Right lobe of liver (tissue), 6 donors: Measurements from ENCODE around the gene SNX15. TPM values are rescaled to one million over a fixed set of nuclear protein-coding genes. Genes with fewer than 3 reads are reported as not detected.

Experiments
- ATAC-seq, 4 donors: fragments of 200-7000 bp; cut with Tn5 transposase; one replicate each; pipeline ENCODE4 v1.9.1; 2020; ENCODE audit warnings: mild to moderate bottlenecking in 4 of 4, moderate library complexity in 4 of 4
- DNase-seq, 3 donors: peaks; one replicate each; pipeline ENCODE4 v3.0.0-alpha.2; 2020
- H3K27ac ChIP-seq, 3 donors: fragments of 200-600 bp; one replicate each; pipeline ENCODE4 v1.8.0; 2022
- H3K27me3 ChIP-seq, 2 donors: fragments of 200-600 bp; one replicate each; pipeline ENCODE4 v1.8.0; 2022
- H3K36me3 ChIP-seq, 4 donors: fragments of 200-600 bp; sonication (generic) in 1 of 4; one replicate each; pipeline versions ENCODE4 v1.5.1 to v1.8.0; 2017 to 2022; ENCODE audit warnings: control low read depth in 1 of 4
- H3K4me1 ChIP-seq, 4 donors: fragments of 200-600 bp; sonication (generic) in 1 of 4; one replicate each; pipeline versions ENCODE4 v1.5.1 to v1.8.0; 2017 to 2022; ENCODE audit warnings: control low read depth in 1 of 4
- H3K4me3 ChIP-seq, 3 donors: fragments of 200-600 bp; one replicate each; pipeline ENCODE4 v1.8.0; 2022
- H3K9me3 ChIP-seq, 4 donors: fragments of 200-600 bp; sonication (generic) in 1 of 4; one replicate each; pipeline versions ENCODE4 v1.5.1 to v1.8.0; 2017 to 2022; ENCODE audit warnings: control low read depth in 1 of 4
- POLR2A ChIP-seq: fragments of 450-650 bp; IDR thresholded peaks from one replicate; pipeline ENCODE4 v1.6.1; 2017; ENCODE audit warnings: antibody characterized with exemption, mild to moderate bottlenecking
- WGBS: methylation state at CpG from one replicate; pipeline ENCODE4 v1.1.6; 2018; ENCODE audit warnings: low coverage, low lambda C conversion rate; ENCODE audit not compliant: insufficient coverage; ENCODE audit errors: missing lambda C conversion rate; 5-methylcytosine and 5-hydroxymethylcytosine counted together
- intact Hi-C, 2 donors: fragments of 100-400 bp; cut with DNase I; formaldehyde crosslinking; loops; one replicate each; pipeline versions ENCODE4 v1.11.2 to v1.14.1; 2022
- total RNA-seq, 6 experiments: library from RNA; depleted of rRNA in 2 of 6; stranded (reverse); fragments of >200 nt in 2 of 6; fragmentation: NEBNext Ultra II Directional in 3 of 6; extraction: Animal tissue kit (Norgen Biotek cat#: 25700) in 3 of 6; gene quantifications; one replicate each; pipeline versions ENCODE4 v1.1.0 to v1.2.4, GENCODE V29; 2016 to 2023
- TF ChIP-seq, protein P1 (sequence below), 4 donors: fragments of 200-600 bp in 3 of 4; fragments of 450-650 bp in 1 of 4; IDR thresholded peaks; one replicate each; pipeline versions ENCODE4 v1.5.1 to v1.8.0; 2016 to 2022; ENCODE audit warnings: antibody characterized with exemption in 4 of 4, mild to moderate bottlenecking in 2 of 4
- donor health status: DM: no; HTN: yes; CAD: no.
- donor health status: DM: no; HTN: no; CAD: no.
- donor health status: DM: no; HTN: no; CAD: no.
- donor health status: DM: no; HTN: yes; CAD: no.
- donor health status: DM: no; HTN: yes; CAD: no.

Gene SNX15
- total RNA-seq, 6 experiments from 2014 or later = 6.4 to 10.3 (median 8.7) TPM

DNA sequence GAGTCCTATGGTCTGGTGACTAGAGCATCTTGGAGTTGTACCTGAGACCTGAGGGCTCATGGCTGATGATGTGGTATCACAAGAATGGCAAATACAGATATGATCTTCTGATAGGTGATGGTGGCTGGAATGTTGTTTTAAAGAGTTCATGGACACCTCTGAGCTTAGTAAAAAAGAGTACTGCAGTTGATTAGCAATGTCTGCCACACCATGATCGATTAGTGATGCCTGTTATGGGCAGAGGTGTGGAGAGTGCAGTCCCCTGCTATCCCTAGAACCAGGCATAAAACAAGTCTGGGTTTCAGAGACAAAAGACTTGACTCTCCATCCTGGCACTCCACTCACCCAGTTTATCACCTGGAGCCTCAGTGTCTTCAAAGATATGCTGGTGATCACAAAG lies 29.1 kb upstream of the SNX15 start:
- H3K27ac ChIP-seq = no peak overlapping the region

DNA sequence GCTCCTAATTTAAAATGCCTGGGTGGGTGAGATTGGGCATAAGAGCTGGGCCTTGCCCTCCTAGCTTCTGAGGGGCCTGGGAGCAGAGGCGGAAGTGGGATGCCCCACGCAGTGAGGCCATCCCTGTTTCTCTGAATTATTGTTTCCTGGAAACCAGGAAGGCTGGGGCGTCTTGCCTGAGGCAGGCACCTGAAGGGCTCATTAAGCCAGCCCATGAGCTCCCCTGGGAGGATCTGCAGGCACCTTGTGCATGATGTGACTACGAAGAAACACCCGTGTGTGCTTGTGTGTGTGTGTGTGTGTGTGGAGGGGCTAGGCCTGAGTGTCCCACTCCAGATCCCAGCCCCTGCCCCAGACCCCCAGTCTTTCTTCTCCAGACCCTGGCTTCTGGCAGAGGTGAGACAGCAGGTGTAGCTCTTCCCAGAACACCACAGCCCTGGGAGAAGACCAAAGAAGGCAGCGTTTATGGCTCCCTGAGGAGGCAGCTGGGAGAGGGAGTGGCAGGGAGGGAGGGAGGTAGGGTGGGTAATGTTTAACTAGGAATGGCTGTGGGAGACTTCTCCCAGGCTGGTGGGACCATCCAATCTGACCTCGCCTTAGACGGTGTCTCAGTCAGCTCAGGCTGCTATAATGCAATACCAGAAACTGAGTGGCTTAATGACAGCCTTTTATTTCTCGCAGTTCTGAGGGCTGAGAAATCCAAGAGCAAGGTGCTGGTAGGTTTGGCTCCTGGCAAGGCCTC lies 28.4 kb upstream of the SNX15 start:
- DNase-seq (no peak), ATAC-seq (no peak)
- 67% methylated on average over 3 of the region's 9 CpGs for WGBS
- no peak for TF ChIP-seq POLR2A
- TF ChIP-seq, protein P1, sequence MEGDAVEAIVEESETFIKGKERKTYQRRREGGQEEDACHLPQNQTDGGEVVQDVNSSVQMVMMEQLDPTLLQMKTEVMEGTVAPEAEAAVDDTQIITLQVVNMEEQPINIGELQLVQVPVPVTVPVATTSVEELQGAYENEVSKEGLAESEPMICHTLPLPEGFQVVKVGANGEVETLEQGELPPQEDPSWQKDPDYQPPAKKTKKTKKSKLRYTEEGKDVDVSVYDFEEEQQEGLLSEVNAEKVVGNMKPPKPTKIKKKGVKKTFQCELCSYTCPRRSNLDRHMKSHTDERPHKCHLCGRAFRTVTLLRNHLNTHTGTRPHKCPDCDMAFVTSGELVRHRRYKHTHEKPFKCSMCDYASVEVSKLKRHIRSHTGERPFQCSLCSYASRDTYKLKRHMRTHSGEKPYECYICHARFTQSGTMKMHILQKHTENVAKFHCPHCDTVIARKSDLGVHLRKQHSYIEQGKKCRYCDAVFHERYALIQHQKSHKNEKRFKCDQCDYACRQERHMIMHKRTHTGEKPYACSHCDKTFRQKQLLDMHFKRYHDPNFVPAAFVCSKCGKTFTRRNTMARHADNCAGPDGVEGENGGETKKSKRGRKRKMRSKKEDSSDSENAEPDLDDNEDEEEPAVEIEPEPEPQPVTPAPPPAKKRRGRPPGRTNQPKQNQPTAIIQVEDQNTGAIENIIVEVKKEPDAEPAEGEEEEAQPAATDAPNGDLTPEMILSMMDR (IDR thresholded peaks at IDR 0.05) = no peak
- Histone ChIP-seq H3K4me1 (peaks cover 0 to 13% (median 5%) of the 10 kb centered on the region in 4 donors), H3K4me3 (no peak overlapping the region), H3K27ac (no peak overlapping the region), H3K9me3 (no peaks in the 10 kb centered on the region), H3K27me3 (no peaks in the 10 kb centered on the region), H3K36me3 (no peaks in the 10 kb centered on the region)
- intact Hi-C loops = no loop called here

More for the DNA sequence above, 29.1 kb upstream of the SNX15 start:
- Histone ChIP-seq H3K36me3 (no peaks in the 10 kb centered on the region), H3K9me3 (no peaks in the 10 kb centered on the region), H3K4me3 (no peak overlapping the region), H3K4me1 (peaks cover 0 to 13% (median 5%) of the 10 kb centered on the region in 4 donors), H3K27me3 (no peaks in the 10 kb centered on the region)
- ATAC-seq (no peak), DNase-seq (no peak)
- TF ChIP-seq, protein P1 (IDR thresholded peaks at IDR 0.05) = no peak
- no peak for TF ChIP-seq POLR2A
- intact Hi-C loops = no loop called here
- 67% methylated on average over 1 of the region's 1 CpG for WGBS

DNA sequence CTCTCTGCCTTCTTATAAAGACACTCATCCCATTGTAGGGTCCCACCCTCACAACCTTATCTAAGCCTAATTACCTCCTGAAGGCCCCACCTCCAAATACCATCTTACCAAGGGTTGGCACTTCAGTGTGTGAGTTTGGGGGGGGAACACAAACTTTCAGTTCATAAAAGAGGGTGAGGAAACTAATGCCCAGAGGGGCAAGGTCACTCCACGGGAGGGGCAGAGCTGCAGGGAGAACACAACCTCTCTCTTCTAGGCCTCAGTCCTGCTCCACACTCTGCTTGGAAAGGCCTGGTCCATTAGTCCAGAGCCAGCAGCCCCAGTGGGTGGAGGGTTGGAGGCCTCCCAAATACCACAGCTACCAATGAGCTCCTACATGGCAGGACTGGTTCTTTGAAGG lies 27.8 kb upstream of the SNX15 start:
- H3K4me3 ChIP-seq = no peak overlapping the region
- WGBS = 50% methylated on average over 1 of the region's 1 CpG
- TF ChIP-seq, protein P1 (IDR thresholded peaks at IDR 0.05) = no peak
- no peak for TF ChIP-seq POLR2A
- H3K27ac ChIP-seq = no peak overlapping the region
- no peaks in the 10 kb centered on the region for H3K27me3 ChIP-seq
- intact Hi-C loops = no loop called here
- H3K4me1 ChIP-seq = peaks cover 0 to 13% (median 5%) of the 10 kb centered on the region in 4 donors
- DNase-seq = no peak
- no peak for ATAC-seq
- no peaks in the 10 kb centered on the region for H3K9me3 ChIP-seq
- no peaks in the 10 kb centered on the region for H3K36me3 ChIP-seq

DNA sequence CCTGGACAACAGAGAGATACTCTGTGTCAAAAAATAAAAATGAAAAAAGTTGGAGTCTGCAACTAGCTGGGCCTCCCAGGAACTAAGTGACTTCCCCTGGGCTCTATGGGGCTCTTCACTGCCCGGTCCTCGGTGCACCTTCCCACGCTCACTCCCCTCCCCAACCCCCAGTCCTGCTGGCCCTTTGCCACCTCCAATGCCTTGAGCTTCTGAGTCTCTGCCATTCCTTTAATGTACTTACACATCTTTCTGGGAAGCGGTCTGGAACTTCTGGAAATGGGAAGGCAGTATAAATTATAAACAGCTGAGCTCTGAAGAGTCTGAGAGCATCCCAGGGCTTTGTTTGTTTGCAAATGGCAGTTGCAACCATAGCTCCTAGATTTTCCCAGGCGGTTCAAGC lies 24.5 kb upstream of the SNX15 start:
- DNase-seq (no peak), ATAC-seq (no peak)
- Histone ChIP-seq H3K9me3 (no peaks in the 10 kb centered on the region), H3K4me3 (no peak overlapping the region), H3K4me1 (no peaks in the 10 kb centered on the region), H3K36me3 (no peaks in the 10 kb centered on the region), H3K27me3 (no peaks in the 10 kb centered on the region), H3K27ac (no peak overlapping the region)
- no peak for TF ChIP-seq POLR2A
- TF ChIP-seq, protein P1 (IDR thresholded peaks at IDR 0.05) = no peak
- 82% methylated on average over 5 of the region's 5 CpGs for WGBS
- intact Hi-C loops = no loop called here
